GM23338 (cell line): ENCODE results near the gene RNF128. TPM values are rescaled to one million over a fixed set of nuclear protein-coding genes. Genes with fewer than 3 reads are reported as not detected.

Source experiments
- ATAC-seq: fragments of 200-7000 bp; cut with Tn5 transposase; 3 replicates; pipeline ENCODE4 v1.9.1; 2020
- DNase-seq: peaks from one replicate; pipeline ENCODE4 v3.0.0-alpha.2; 2015; ENCODE audit warnings: low spot score
- H2AFZ ChIP-seq: fragments of 200-600 bp; sonication (generic); 2 replicates; pipeline ENCODE4 v1.8.0; 2016; ENCODE audit warnings: antibody characterized with exemption, mild to moderate bottlenecking, moderate library complexity
- H3F3A ChIP-seq: fragments of 200-600 bp; sonication (generic); replicated peaks from 2 replicates; pipeline ENCODE4 v1.8.0; 2017; ENCODE audit warnings: antibody characterized with exemption, mixed run types, low read depth
- H3K27ac ChIP-seq: fragments of 200-600 bp; sonication (generic); 2 replicates; pipeline ENCODE4 v1.6.1; 2016; ENCODE audit warnings: low read depth
- H3K27me3 ChIP-seq: fragments of 200-600 bp; sonication (generic); 2 replicates; pipeline ENCODE4 v1.8.0; 2016; ENCODE audit warnings: mild to moderate bottlenecking, mixed run types, moderate library complexity; ENCODE audit not compliant: insufficient read depth
- H3K36me3 ChIP-seq: fragments of 200-600 bp; sonication (generic); 2 replicates; pipeline ENCODE4 v1.8.0; 2016; ENCODE audit warnings: mild to moderate bottlenecking; ENCODE audit not compliant: insufficient read depth
- H3K4me1 ChIP-seq: fragments of 200-600 bp; sonication (generic); 2 replicates; pipeline ENCODE4 v1.8.0; 2016; ENCODE audit warnings: mild to moderate bottlenecking, moderate library complexity; ENCODE audit not compliant: insufficient read depth
- H3K4me2 ChIP-seq: fragments of 200-600 bp; sonication (generic); 2 replicates; pipeline ENCODE4 v1.7.1; 2017; ENCODE audit warnings: mixed run types
- H3K4me3 ChIP-seq: fragments of 200-600 bp; sonication (generic); 2 replicates; pipeline ENCODE4 v1.6.1; 2016; ENCODE audit warnings: mixed run types
- H3K79me2 ChIP-seq: fragments of 200-600 bp; sonication (generic); replicated peaks from 2 replicates; pipeline ENCODE4 v1.8.0; 2017; ENCODE audit warnings: mild to moderate bottlenecking; ENCODE audit not compliant: insufficient read depth
- H3K9me2 ChIP-seq: fragments of 200-600 bp; sonication (generic); 2 replicates; pipeline ENCODE4 v1.8.0; 2017; ENCODE audit not compliant: insufficient read depth
- H4K20me1 ChIP-seq: fragments of 200-600 bp; sonication (generic); replicated peaks from 2 replicates; pipeline ENCODE4 v1.8.0; 2017; ENCODE audit warnings: mild to moderate bottlenecking; ENCODE audit not compliant: insufficient read depth
- H3K27ac Mint-ChIP-seq: 2 replicates; pipeline ENCODE4 v1.8.0; 2020; ENCODE audit warnings: inconsistent platforms, mild to moderate bottlenecking, moderate library complexity, mixed read lengths
- H3K27me3 Mint-ChIP-seq: 3 replicates; pipeline ENCODE4 v1.8.0; 2022; ENCODE audit warnings: low read depth, mild to moderate bottlenecking, moderate library complexity, mixed read lengths, inconsistent platforms; ENCODE audit not compliant: insufficient read depth, poor library complexity
- H3K36me3 Mint-ChIP-seq: 3 replicates; pipeline ENCODE4 v1.8.0; 2021; ENCODE audit warnings: low read depth, mild to moderate bottlenecking, inconsistent platforms, moderate library complexity, mixed read lengths
- H3K4me1 Mint-ChIP-seq: 3 replicates; pipeline ENCODE4 v1.8.0; 2020; ENCODE audit warnings: mild to moderate bottlenecking, inconsistent platforms, mixed read lengths
- H3K4me3 Mint-ChIP-seq: 3 replicates; pipeline ENCODE4 v1.8.0; 2021; ENCODE audit warnings: moderate library complexity, mild to moderate bottlenecking, inconsistent platforms, mixed read lengths
- H3K9me3 Mint-ChIP-seq: 3 replicates; pipeline ENCODE4 v1.8.0; 2020; ENCODE audit warnings: moderate library complexity, mild to moderate bottlenecking, inconsistent platforms, mixed read lengths
- CREB1 ChIP-seq: fragments of 250-450 bp; sonication (Bioruptor Pico); IDR thresholded peaks from 2 replicates; pipeline ENCODE4 v1.5.0; 2020; ENCODE audit warnings: low read depth, mild to moderate bottlenecking, moderate library complexity
- CTCF ChIP-seq, 2 experiments: fragments of 200-600 bp in 1 of 2; sonication (generic) in 1 of 2; conservative IDR thresholded peaks; 2 replicates each; pipeline versions ENCODE4 v1.5.1 to v1.6.1; 2016 to 2017; ENCODE audit warnings: antibody characterized with exemption in 2 of 2, low read depth in 2 of 2, mild to moderate bottlenecking in 2 of 2, moderate library complexity in 1 of 2
- EZH2phosphoT487 ChIP-seq: fragments of 200-600 bp; sonication (generic); IDR thresholded peaks from one replicate; pipeline ENCODE4 v1.8.1; 2018; ENCODE audit warnings: antibody characterized with exemption; ENCODE audit not compliant: unreplicated experiment
- JUNB ChIP-seq: IDR thresholded peaks from one replicate; pipeline ENCODE4 v1.6.1; 2016; ENCODE audit warnings: antibody characterized with exemption; ENCODE audit not compliant: unreplicated experiment
- REST ChIP-seq: IDR thresholded peaks from one replicate; pipeline ENCODE4 v1.6.1; 2018; ENCODE audit warnings: antibody characterized with exemption; ENCODE audit not compliant: unreplicated experiment
- ZNF114 ChIP-seq: fragments of 250-450 bp; sonication (Bioruptor Pico); IDR thresholded peaks from 2 replicates; pipeline ENCODE4 v1.5.0; 2020; ENCODE audit warnings: mild to moderate bottlenecking, moderate library complexity
- ZNF331 ChIP-seq: fragments of 250-450 bp; sonication (Bioruptor Pico); IDR thresholded peaks from 2 replicates; pipeline ENCODE4 v1.5.0; 2020; ENCODE audit warnings: low read depth, mild to moderate bottlenecking, moderate library complexity
- ZNF462 ChIP-seq: fragments of 250-450 bp; sonication (Bioruptor Pico); IDR thresholded peaks from 2 replicates; pipeline ENCODE4 v1.5.0; 2020; ENCODE audit warnings: mild to moderate bottlenecking, moderate library complexity
- polyA plus RNA-seq: library from polyadenylated mRNA; unstranded; fragments of >200 nt; fragmentation: Nextera tagmentation; extraction: Ambion mirVana; gene quantifications from 2 replicates; pipeline ENCODE4 v1.2.1, GENCODE V29; 2016
- total RNA-seq: library from RNA; depleted of rRNA; stranded (reverse); fragments of >200 nt; shearing (Covaris generic); gene quantifications from 2 replicates; pipeline ENCODE4 v1.2.3, GENCODE V29; 2014

Gene RNF128
- total and polyA plus RNA-seq, 2 experiments from 2014 or later, result 1.2 to 3.2 TPM

GRCh38 chrX:106731590-106731989 is 5.1 kb downstream of the RNF128 start:
- TF ChIP-seq CREB1 (CRISPR knock-in tag) (no peak), ZNF462 (CRISPR knock-in tag) (no peak), REST (no peak), ZNF114 (CRISPR knock-in tag) (no peak), ZNF331 (no peak), JUNB (no peak), EZH2phosphoT487 (no peak), CTCF (conservative IDR thresholded peaks at IDR 0.05; ENCODE audit: low read depth in 2 of 2) (no peak)
- H3K4me2 ChIP-seq, result no peak overlapping the region
- H3K4me1 ChIP-seq, result peaks cover 7% of the 10 kb centered on the region; the same call in 1 of the 2 replicates
- Mint-ChIP-seq H3K4me1 (peaks cover 11% of the 10 kb centered on the region), H3K27me3 (peaks cover 9% of the 10 kb centered on the region), H3K27ac (no peak overlapping the region), H3K4me3 (no peak overlapping the region), H3K9me3 (no peaks in the 10 kb centered on the region), H3K36me3 (no peaks in the 10 kb centered on the region)
- H3K79me2 ChIP-seq, result no peaks in the 10 kb centered on the region
- no peak overlapping the region for H2AFZ ChIP-seq
- no peaks in the 10 kb centered on the region for H3K36me3 ChIP-seq
- DNase-seq (no peak), ATAC-seq (no peak)
- H3F3A ChIP-seq, result no peaks in the 10 kb centered on the region
- no peaks in the 10 kb centered on the region for H4K20me1 ChIP-seq
- no peaks in the 10 kb centered on the region for H3K9me2 ChIP-seq
- H3K4me3 ChIP-seq, result no peak overlapping the region
- H3K27me3 ChIP-seq, result peaks cover 24% of the 10 kb centered on the region
- no peak overlapping the region for H3K27ac ChIP-seq
